ENCODE results near the gene GTF2H3. TPM values are rescaled to one million over a fixed set of nuclear protein-coding genes. Genes with fewer than 3 reads are reported as not detected.

Gene GTF2H3
- total RNA-seq, 1 donor from 2014 or later, result 33.1 TPM

GRCh38 chr12:123608182-123608581, 25.4 kb upstream of the GTF2H3 start:
- H3K4me1 Mint-ChIP-seq, result peaks cover 1% of the 10 kb centered on the region
- H3K27me3 Mint-ChIP-seq (ENCODE audit: low read depth), result no peaks in the 10 kb centered on the region
- H3K9me3 Mint-ChIP-seq, result no peaks in the 10 kb centered on the region
- H3K27ac Mint-ChIP-seq (ENCODE audit: unreplicated experiment), result no peak overlapping the region
- DNase-seq (ENCODE audit: low read depth, low spot score), result no peak
- TF ChIP-seq CTCF (conservative IDR thresholded peaks at IDR 0.05), result no peak
- no peak overlapping the region for H3K4me3 Mint-ChIP-seq
- H3K36me3 Mint-ChIP-seq (ENCODE audit: low read depth), result peaks cover 23% of the 10 kb centered on the region

GRCh38 chr12:123614110-123614509, 19.5 kb upstream of the GTF2H3 start:
- DNase-seq (ENCODE audit: low read depth, low spot score), result no peak
- no peak overlapping the region for H3K27ac Mint-ChIP-seq (ENCODE audit: unreplicated experiment)
- TF ChIP-seq CTCF (conservative IDR thresholded peaks at IDR 0.05), result no peak
- H3K27me3 Mint-ChIP-seq (ENCODE audit: low read depth), result no peaks in the 10 kb centered on the region
- no peaks in the 10 kb centered on the region for H3K4me1 Mint-ChIP-seq
- no peak overlapping the region for H3K4me3 Mint-ChIP-seq
- H3K9me3 Mint-ChIP-seq, result no peaks in the 10 kb centered on the region
- H3K36me3 Mint-ChIP-seq (ENCODE audit: low read depth), result peaks cover 28% of the 10 kb centered on the region

GRCh38 chr12:123614531-123614930, 19.1 kb upstream of the GTF2H3 start:
- no peaks in the 10 kb centered on the region for H3K4me1 Mint-ChIP-seq
- H3K36me3 Mint-ChIP-seq (ENCODE audit: low read depth), result peaks cover 28% of the 10 kb centered on the region
- no peak overlapping the region for H3K4me3 Mint-ChIP-seq
- no peak for TF ChIP-seq CTCF (conservative IDR thresholded peaks at IDR 0.05)
- no peak for DNase-seq (ENCODE audit: low read depth, low spot score)
- no peaks in the 10 kb centered on the region for H3K27me3 Mint-ChIP-seq (ENCODE audit: low read depth)
- no peak overlapping the region for H3K27ac Mint-ChIP-seq (ENCODE audit: unreplicated experiment)
- no peaks in the 10 kb centered on the region for H3K9me3 Mint-ChIP-seq

- TF ChIP-seq CTCF (conservative IDR thresholded peaks at IDR 0.05), result no peak
- no peak overlapping the region for H3K27ac Mint-ChIP-seq (ENCODE audit: unreplicated experiment)
- no peaks in the 10 kb centered on the region for H3K4me1 Mint-ChIP-seq
- H3K36me3 Mint-ChIP-seq (ENCODE audit: low read depth), result peaks cover 28% of the 10 kb centered on the region
- H3K27me3 Mint-ChIP-seq (ENCODE audit: low read depth), result no peaks in the 10 kb centered on the region
- no peaks in the 10 kb centered on the region for H3K9me3 Mint-ChIP-seq
- H3K4me3 Mint-ChIP-seq, result no peak overlapping the region
- DNase-seq (ENCODE audit: low read depth, low spot score), result no peak
Measured at GRCh38 chr12:123617144-123617543, 16.5 kb upstream of the GTF2H3 start.

- TF ChIP-seq CTCF (conservative IDR thresholded peaks at IDR 0.05), result no peak
- H3K9me3 Mint-ChIP-seq, result no peaks in the 10 kb centered on the region
- no peaks in the 10 kb centered on the region for H3K4me1 Mint-ChIP-seq
- DNase-seq (ENCODE audit: low read depth, low spot score), result no peak
- H3K4me3 Mint-ChIP-seq, result no peak overlapping the region
- H3K27ac Mint-ChIP-seq (ENCODE audit: unreplicated experiment), result no peak overlapping the region
- H3K36me3 Mint-ChIP-seq (ENCODE audit: low read depth), result peaks cover 24% of the 10 kb centered on the region
- H3K27me3 Mint-ChIP-seq (ENCODE audit: low read depth), result no peaks in the 10 kb centered on the region
Measured at GRCh38 chr12:123617580-123617979, 16.0 kb upstream of the GTF2H3 start.

GRCh38 chr12:123621101-123621500, 12.5 kb upstream of the GTF2H3 start:
- H3K4me1 Mint-ChIP-seq, result no peaks in the 10 kb centered on the region
- DNase-seq (ENCODE audit: low read depth, low spot score), result no peak
- no peak for TF ChIP-seq CTCF (conservative IDR thresholded peaks at IDR 0.05)
- no peaks in the 10 kb centered on the region for H3K27me3 Mint-ChIP-seq (ENCODE audit: low read depth)
- peaks cover 16% of the 10 kb centered on the region for H3K36me3 Mint-ChIP-seq (ENCODE audit: low read depth)
- no peak overlapping the region for H3K27ac Mint-ChIP-seq (ENCODE audit: unreplicated experiment)
- H3K9me3 Mint-ChIP-seq, result no peaks in the 10 kb centered on the region
- H3K4me3 Mint-ChIP-seq, result no peak overlapping the region
